HCT116 (cell line): ENCODE measurements around the gene COL5A2. TPM values are rescaled to one million over a fixed set of nuclear protein-coding genes. Genes with fewer than 3 reads are reported as not detected.
A peak's percentile ranks its signal among the peaks of the same experiment; 100 is the strongest.

Experiments used
- ATAC-seq: fragments of 200-7000 bp; cut with Tn5 transposase; 2 replicates; pipeline ENCODE4 v1.9.1; 2020; ENCODE audit warnings: mild to moderate bottlenecking, moderate library complexity
- BruUV-seq: library from RNA; stranded (reverse); fragments of 400-500 nt; replicated peaks from 2 replicates; lab custom pipeline; 2021; lab: Mats Ljungman, UMichigan
- CTCF ChIA-PET: fragments of 300-600 bp; sonication (Branson Sonifier 250); formaldehyde crosslinking; loops from one replicate; lab custom pipeline; 2021; ENCODE audit warnings: antibody characterized with exemption; lab: Charles Lee
- POLR2A ChIA-PET: fragments of 300-600, 350-600 bp; sonication (Branson Sonifier 250); formaldehyde crosslinking; loops from one replicate; lab custom pipeline; 2021; ENCODE audit warnings: antibody characterized with exemption; lab: Charles Lee
- RAD21 ChIA-PET, 2 experiments: fragments of 300-600 bp; sonication (Branson Sonifier 250); formaldehyde crosslinking; loops; one replicate each; lab custom pipeline; 2023; ENCODE audit warnings: low total read pairs in 2 of 2; ENCODE audit not compliant: uncharacterized antibody in 2 of 2, unreplicated experiment in 2 of 2, low non-redundant PET in 1 of 2; lab: Charles Lee
- DNase-seq: peaks from one replicate; pipeline ENCODE4 v3.0.0-alpha.2; 2010; ENCODE audit warnings: low read depth, low spot score
- H2AFZ ChIP-seq: fragments of 200-600 bp; shearing (Covaris generic), sonication (generic); 2 replicates; pipeline ENCODE4 v1.6.1; 2017; ENCODE audit warnings: low read depth, mixed run types, mixed read lengths, antibody characterized with exemption, low read length; ENCODE audit not compliant: poor library complexity, severe bottlenecking
- H3K27ac ChIP-seq: 2 replicates; pipeline ENCODE4 v1.5.1; 2012; ENCODE audit warnings: low read depth, low read length
- H3K27me3 ChIP-seq: fragments of 200-600 bp; sonication (generic); 2 replicates; pipeline ENCODE4 v1.6.1; 2016; ENCODE audit warnings: mixed run types, low read length, mixed read lengths; ENCODE audit not compliant: insufficient read depth
- H3K36me3 ChIP-seq, 2 experiments: fragments of 200-500 bp in 1 of 2; fragments of 200-600 bp in 1 of 2; sonication (Bioruptor generic) in 1 of 2; sonication (generic) in 1 of 2; 2 replicates each; pipeline versions ENCODE4 v1.5.1 to v1.6.1; 2014 to 2016; ENCODE audit warnings: low read length in 2 of 2, inconsistent platforms in 1 of 2, mixed read lengths in 1 of 2, mixed run types in 1 of 2; ENCODE audit not compliant: insufficient read depth in 2 of 2, control insufficient read depth in 1 of 2
- H3K4me1 ChIP-seq, 2 experiments: fragments of 200-600 bp in 1 of 2; sonication (generic) in 1 of 2; 2 replicates each; pipeline versions ENCODE4 v1.5.1 to v1.6.1; 2012 to 2017; ENCODE audit warnings: low read length in 2 of 2, inconsistent platforms in 1 of 2, mild to moderate bottlenecking in 1 of 2, mixed read lengths in 1 of 2, mixed run types in 1 of 2, moderate library complexity in 1 of 2; ENCODE audit not compliant: insufficient read depth in 2 of 2, control insufficient read depth in 1 of 2
- H3K4me2 ChIP-seq: fragments of 200-600 bp; sonication (generic); 2 replicates; pipeline ENCODE4 v1.6.1; 2017; ENCODE audit warnings: mixed run types, low read length, mixed read lengths
- H3K4me3 ChIP-seq, 2 experiments: fragments of 200-600 bp in 1 of 2; sonication (generic) in 1 of 2; replicated peaks in 1 of 2; 2 replicates each; pipeline ENCODE4 v1.5.1; 2011 to 2016; ENCODE audit warnings: low read length in 2 of 2, control low read depth in 1 of 2, low read depth in 1 of 2, mild to moderate bottlenecking in 1 of 2, mixed read lengths in 1 of 2, mixed run types in 1 of 2
- H3K79me2 ChIP-seq: fragments of 200-600 bp; sonication (generic); 2 replicates; pipeline ENCODE4 v1.6.1; 2017; ENCODE audit warnings: mild to moderate bottlenecking, mixed run types, low read length, moderate library complexity, mixed read lengths; ENCODE audit not compliant: insufficient read depth
- H3K9ac ChIP-seq: fragments of 200-600 bp; sonication (generic); 2 replicates; pipeline ENCODE4 v1.6.1; 2016; ENCODE audit warnings: low read length, mixed read lengths
- H3K9me2 ChIP-seq: fragments of 200-600 bp; sonication (generic), shearing (Covaris generic); 2 replicates; pipeline ENCODE4 v1.6.1; 2017; ENCODE audit warnings: mixed run types, mild to moderate bottlenecking, moderate library complexity; ENCODE audit not compliant: insufficient read depth
- H3K9me3 ChIP-seq, 2 experiments: fragments of 200-500 bp in 1 of 2; fragments of 200-600 bp in 1 of 2; sonication (Bioruptor generic) in 1 of 2; sonication (generic) in 1 of 2; 2 replicates each; pipeline ENCODE4 v1.6.1; 2014 to 2017; ENCODE audit warnings: low read length in 2 of 2, mixed read lengths in 2 of 2, inconsistent platforms in 1 of 2, low read depth in 1 of 2, mild to moderate bottlenecking in 1 of 2, mixed run types in 1 of 2, moderate library complexity in 1 of 2; ENCODE audit not compliant: control insufficient read depth in 1 of 2, insufficient read depth in 1 of 2
- H4K20me1 ChIP-seq: fragments of 200-600 bp; sonication (generic), shearing (Covaris generic); 2 replicates; pipeline ENCODE4 v1.6.1; 2017; ENCODE audit warnings: mixed run types, mild to moderate bottlenecking, moderate library complexity; ENCODE audit not compliant: insufficient read depth
- CBX3 ChIP-seq: IDR thresholded peaks from 2 replicates; pipeline ENCODE4 v1.6.1; 2012; ENCODE audit warnings: low read depth
- EGR1 ChIP-seq: IDR thresholded peaks from 2 replicates; pipeline ENCODE4 v1.6.1; 2012; ENCODE audit warnings: low read depth
- EZH2phosphoT487 ChIP-seq: fragments of 200-600 bp; IDR thresholded peaks from 2 replicates; pipeline ENCODE4 v1.6.1; 2018; ENCODE audit warnings: antibody characterized with exemption, borderline replicate concordance
- FOSL1 ChIP-seq: IDR thresholded peaks from 2 replicates; pipeline ENCODE4 v1.6.1; 2012; ENCODE audit warnings: low read depth
- JUND ChIP-seq: IDR thresholded peaks from 2 replicates; pipeline ENCODE4 v1.6.1; 2012
- POLR2AphosphoS5 ChIP-seq: IDR thresholded peaks from 2 replicates; pipeline ENCODE4 v1.6.1; 2011; ENCODE audit warnings: mild to moderate bottlenecking, low read depth, low read length, moderate library complexity
- RAD21 ChIP-seq: IDR thresholded peaks from 2 replicates; pipeline ENCODE4 v1.6.1; 2012; ENCODE audit warnings: low read depth, mild to moderate bottlenecking
- SIN3A ChIP-seq: IDR thresholded peaks from 2 replicates; pipeline ENCODE4 v1.6.1; 2012; ENCODE audit warnings: low read depth
- SP1 ChIP-seq: IDR thresholded peaks from 2 replicates; pipeline ENCODE4 v1.6.1; 2012; ENCODE audit warnings: low read depth
- SRF ChIP-seq: IDR thresholded peaks from 2 replicates; pipeline ENCODE4 v1.6.1; 2012; ENCODE audit warnings: low read depth
- intact Hi-C: fragments of 100-400 bp; cut with micrococcal nuclease; formaldehyde crosslinking; loops from 2 replicates; pipeline ENCODE4 v1.10.0; 2022
- total RNA-seq: library from RNA; stranded (reverse); gene quantifications from one replicate; pipeline ENCODE4 v1.2.1, GENCODE V29; 2021; ENCODE audit not compliant: unreplicated experiment
- TF ChIP-seq, protein P1 (sequence below), 3 experiments: fragments of 200-600 bp in 1 of 3; sonication (generic) in 1 of 3; IDR thresholded peaks in 2 of 3; conservative IDR thresholded peaks in 1 of 3; 2 replicates each; pipeline ENCODE4 v1.5.1; 2012 to 2017; ENCODE audit warnings: low read depth in 2 of 3, low read length in 2 of 3, antibody characterized with exemption in 1 of 3, borderline replicate concordance in 1 of 3, control low read depth in 1 of 3, mild to moderate bottlenecking in 1 of 3, mixed read lengths in 1 of 3, mixed run types in 1 of 3, moderate library complexity in 1 of 3; ENCODE audit not compliant: insufficient read depth in 1 of 3
- TF ChIP-seq, protein P2 (sequence below): IDR thresholded peaks from 2 replicates; pipeline ENCODE4 v1.6.1; 2012

COL5A2 gene
- total RNA-seq, 1 experiment from 2014 or later = 2.3 TPM

DNA sequence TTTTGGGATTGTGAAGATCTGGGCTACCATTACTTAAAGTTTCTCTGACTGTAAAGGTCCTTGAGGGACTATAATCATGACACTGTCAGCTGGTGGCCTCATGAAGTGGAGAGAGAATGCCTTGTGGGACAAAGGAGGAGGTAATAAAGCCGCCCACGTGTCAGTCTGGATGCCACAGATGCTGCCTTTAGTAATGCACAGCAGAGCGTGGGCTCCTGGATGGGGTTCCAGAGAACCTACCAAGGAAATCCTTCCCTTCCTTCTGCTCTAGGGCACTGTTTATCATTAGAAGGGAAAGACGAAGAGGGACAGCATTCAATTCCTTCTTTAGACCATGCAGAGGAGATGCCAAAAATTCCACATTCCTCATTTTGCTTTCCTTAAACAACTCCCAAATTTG is 63.5 kb downstream of the COL5A2 start:
- POLR2A ChIA-PET = interaction anchor here (0.6 kb wide), 1 partner anchor 339 kb away, joined by 4 read pairs; no protein-coding TSS in a partner anchor

DNA sequence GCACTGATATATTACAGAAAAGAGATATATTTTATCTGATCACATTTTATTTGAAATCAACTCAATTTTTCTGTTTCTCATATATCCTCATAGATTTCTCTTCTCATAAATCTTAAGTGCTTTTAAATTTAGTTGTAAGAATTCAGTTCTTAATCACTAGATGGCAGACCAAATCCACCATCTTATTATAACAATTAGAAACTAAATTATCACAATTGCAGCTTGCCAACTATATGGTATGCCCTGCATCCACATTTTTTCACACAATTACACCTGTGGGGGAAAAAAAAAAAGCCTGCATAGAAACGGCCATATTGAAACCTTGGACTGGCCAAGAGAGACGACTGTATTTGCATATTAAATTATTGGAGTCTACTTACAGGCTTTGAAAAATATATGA is 64.4 kb downstream of the COL5A2 start:
- intact Hi-C loops = loop anchor here (1.0 to 5.0 kb wide), 2 partner anchors 172 to 297 kb away; no protein-coding TSS in a partner anchor
- no peak overlapping the region for H3K4me3 ChIP-seq
- peak; percentile 12 for DNase-seq
- POLR2A ChIA-PET = no interaction called here
- no peaks in the 10 kb centered on the region for H4K20me1 ChIP-seq
- no peaks in the 10 kb centered on the region for H3K36me3 ChIP-seq
- no peak for ATAC-seq
- no peaks in the 10 kb centered on the region for H3K9me2 ChIP-seq
- CTCF ChIA-PET = interaction anchor here (0.8 to 1.3 kb wide), 4 partner anchors 11 to 172 kb away, joined by 3 to 9 read pairs (median 4); no protein-coding TSS in a partner anchor
- no peak overlapping the region for H2AFZ ChIP-seq
- no peak overlapping the region for H3K9ac ChIP-seq
- H3K27ac ChIP-seq = no peak overlapping the region
- TF ChIP-seq, protein P1, sequence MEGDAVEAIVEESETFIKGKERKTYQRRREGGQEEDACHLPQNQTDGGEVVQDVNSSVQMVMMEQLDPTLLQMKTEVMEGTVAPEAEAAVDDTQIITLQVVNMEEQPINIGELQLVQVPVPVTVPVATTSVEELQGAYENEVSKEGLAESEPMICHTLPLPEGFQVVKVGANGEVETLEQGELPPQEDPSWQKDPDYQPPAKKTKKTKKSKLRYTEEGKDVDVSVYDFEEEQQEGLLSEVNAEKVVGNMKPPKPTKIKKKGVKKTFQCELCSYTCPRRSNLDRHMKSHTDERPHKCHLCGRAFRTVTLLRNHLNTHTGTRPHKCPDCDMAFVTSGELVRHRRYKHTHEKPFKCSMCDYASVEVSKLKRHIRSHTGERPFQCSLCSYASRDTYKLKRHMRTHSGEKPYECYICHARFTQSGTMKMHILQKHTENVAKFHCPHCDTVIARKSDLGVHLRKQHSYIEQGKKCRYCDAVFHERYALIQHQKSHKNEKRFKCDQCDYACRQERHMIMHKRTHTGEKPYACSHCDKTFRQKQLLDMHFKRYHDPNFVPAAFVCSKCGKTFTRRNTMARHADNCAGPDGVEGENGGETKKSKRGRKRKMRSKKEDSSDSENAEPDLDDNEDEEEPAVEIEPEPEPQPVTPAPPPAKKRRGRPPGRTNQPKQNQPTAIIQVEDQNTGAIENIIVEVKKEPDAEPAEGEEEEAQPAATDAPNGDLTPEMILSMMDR (IDR thresholded peaks at IDR 0.05 in 2 of 3, conservative IDR thresholded peaks at IDR 0.05 in 1 of 3; ENCODE audit: borderline replicate concordance in 1 of 3, insufficient read depth in 1 of 3, low read depth in 2 of 3, low read length in 2 of 3) = peak in 1 of 3 experiments; percentile 48; a peak in 2 of 6 replicates
- TF ChIP-seq FOSL1 = no peak
- no peak for TF ChIP-seq CBX3
- TF ChIP-seq RAD21 = peak; percentile 65
- H3K9me3 ChIP-seq = no peaks in the 10 kb centered on the region
- BruUV-seq = no TSS peak
- H3K4me1 ChIP-seq = peaks cover 0 to 1% of the 10 kb centered on the region in 2 experiments; a peak in 2 of 4 replicates
- H3K27me3 ChIP-seq = no peaks in the 10 kb centered on the region
- no peaks in the 10 kb centered on the region for H3K79me2 ChIP-seq
- H3K4me2 ChIP-seq = no peak overlapping the region
- RAD21 ChIA-PET = interaction anchor here (1.5 kb wide), 2 partner anchors 172 to 173 kb away, joined by 5 to 7 read pairs; no protein-coding TSS in a partner anchor

More for the DNA sequence above, 63.5 kb downstream of the COL5A2 start:
- Histone ChIP-seq H3K9me2 (no peaks in the 10 kb centered on the region), H4K20me1 (no peaks in the 10 kb centered on the region), H3K4me3 (no peak overlapping the region), H2AFZ (no peak overlapping the region), H3K4me1 (no peaks in the 10 kb centered on the region), H3K4me2 (no peak overlapping the region), H3K9me3 (no peaks in the 10 kb centered on the region), H3K36me3 (no peaks in the 10 kb centered on the region), H3K9ac (no peak overlapping the region), H3K79me2 (no peaks in the 10 kb centered on the region), H3K27me3 (no peaks in the 10 kb centered on the region), H3K27ac (no peak overlapping the region)
- CTCF ChIA-PET = interaction anchor here (0.6 to 1.4 kb wide), 5 partner anchors 12 to 297 kb away, joined by 3 to 4 read pairs (median 3); no protein-coding TSS in a partner anchor
- RAD21 ChIA-PET = interaction anchor here (1.5 kb wide), 2 partner anchors 171 to 172 kb away, joined by 5 to 7 read pairs; no protein-coding TSS in a partner anchor
- intact Hi-C loops = loop anchor here (5.0 kb wide), 1 partner anchor 171 kb away; no protein-coding TSS in a partner anchor
- no peak for DNase-seq
- no TSS peak for BruUV-seq
- ATAC-seq = no peak
- TF ChIP-seq EZH2phosphoT487 = no peak
- no peak for TF ChIP-seq SP1
- TF ChIP-seq, protein P2, sequence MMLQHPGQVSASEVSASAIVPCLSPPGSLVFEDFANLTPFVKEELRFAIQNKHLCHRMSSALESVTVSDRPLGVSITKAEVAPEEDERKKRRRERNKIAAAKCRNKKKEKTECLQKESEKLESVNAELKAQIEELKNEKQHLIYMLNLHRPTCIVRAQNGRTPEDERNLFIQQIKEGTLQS = no peak
- TF ChIP-seq SIN3A = no peak
- no peak for TF ChIP-seq JUND
- TF ChIP-seq POLR2AphosphoS5 = no peak
- no peak for TF ChIP-seq EGR1
- no peak for TF ChIP-seq SRF
